Activated CD4-positive, alpha-beta T cell treated with anti-CD3 and anti-CD28 coated beads for 24 hours (primary cell): Measurements from ENCODE around the gene HAAO.

Source experiments
- DNase-seq, 2 donors: peaks; one replicate each; pipeline ENCODE4 v3.0.0-alpha.2; 2020; ENCODE audit warnings: low read depth in 2 of 2

HAAO gene

GRCh38 chr2:42793334-42794270, 1.2 kb upstream of the HAAO start:
- no peak for DNase-seq

GRCh38 chr2:42792087-42792582, 248 bp downstream of the HAAO start:
- no peak for DNase-seq

GRCh38 chr2:42791606-42792005, 777 bp downstream of the HAAO start:
- no peak for DNase-seq

GRCh38 chr2:42789751-42790150, 2.6 kb downstream of the HAAO start:
- no peak for DNase-seq

GRCh38 chr2:42788882-42789281, 3.5 kb downstream of the HAAO start:
- DNase-seq: no peak

GRCh38 chr2:42788478-42788793, 3.9 kb downstream of the HAAO start:
- no peak for DNase-seq

- no peak for DNase-seq
Measured at GRCh38 chr2:42787788-42788477, 4.5 kb downstream of the HAAO start.

GRCh38 chr2:42787424-42787787, 5.0 kb downstream of the HAAO start:
- DNase-seq: no peak

- no peak for DNase-seq
Measured at GRCh38 chr2:42786561-42787345, 5.6 kb downstream of the HAAO start.

- DNase-seq: no peak
Measured at GRCh38 chr2:42784204-42784880, 8.0 kb downstream of the HAAO start.

- DNase-seq: no peak
Measured at GRCh38 chr2:42783511-42783910, 8.9 kb downstream of the HAAO start.

- DNase-seq: no peak
Measured at GRCh38 chr2:42781181-42781580, 11.2 kb downstream of the HAAO start.

- no peak for DNase-seq
Measured at GRCh38 chr2:42777883-42778805, 14.2 kb downstream of the HAAO start.

- no peak for DNase-seq
Measured at GRCh38 chr2:42775810-42776209, 16.6 kb downstream of the HAAO start.

GRCh38 chr2:42775186-42775585, 17.2 kb downstream of the HAAO start:
- DNase-seq: no peak

- DNase-seq: no peak
Measured at GRCh38 chr2:42771546-42772153, 20.7 kb downstream of the HAAO start.

- DNase-seq: no peak
Measured at GRCh38 chr2:42770288-42771131, 21.9 kb downstream of the HAAO start.

- DNase-seq: no peak
Measured at GRCh38 chr2:42769583-42770287, 22.6 kb downstream of the HAAO start.
